HG02943 (cell line): ENCODE data around the gene OPCML.
"Not testable (repeated sequence)": the region's sequence is repeated elsewhere in the genome, so short reads cannot be mapped to it uniquely, and the experiment has no call there.

Experiments used
- ATAC-seq: cut with Tn5 transposase; IDR thresholded peaks from one replicate; pipeline ENCODE4 v1.9.1; 2021; ENCODE audit warnings: mild to moderate bottlenecking, low read depth, moderate library complexity; ENCODE audit not compliant: unreplicated experiment

The OPCML gene

GRCh38 chr11:132444911-132445310 is 1087.4 kb downstream of the OPCML start:
- no peak for ATAC-seq

DNA sequence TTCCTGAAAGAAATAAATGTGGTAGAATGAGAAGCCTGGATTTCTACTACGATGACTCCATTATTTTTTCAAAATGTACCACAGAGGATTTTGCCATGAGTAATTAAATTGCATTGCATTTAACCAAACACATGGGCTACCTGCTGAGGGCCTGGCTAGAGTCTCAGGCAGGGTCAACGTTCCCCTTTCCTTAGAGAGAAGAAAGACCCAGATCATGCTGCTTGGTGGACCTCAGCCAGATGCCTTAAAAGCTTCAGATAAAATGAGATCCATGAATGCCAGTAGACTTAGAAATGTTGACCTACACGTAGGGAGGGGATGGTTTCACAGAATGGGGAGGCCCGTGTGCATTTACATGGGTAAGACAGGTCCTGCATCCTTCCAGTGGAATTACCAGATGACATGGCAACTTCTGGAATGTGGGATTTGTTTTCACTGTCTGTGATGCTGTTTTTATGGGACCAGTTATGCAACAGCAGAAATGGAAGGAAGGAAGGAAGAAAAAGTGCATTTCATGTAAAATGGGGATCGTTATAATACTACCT is 1092.5 kb downstream of the OPCML start:
- ATAC-seq = no peak

DNA sequence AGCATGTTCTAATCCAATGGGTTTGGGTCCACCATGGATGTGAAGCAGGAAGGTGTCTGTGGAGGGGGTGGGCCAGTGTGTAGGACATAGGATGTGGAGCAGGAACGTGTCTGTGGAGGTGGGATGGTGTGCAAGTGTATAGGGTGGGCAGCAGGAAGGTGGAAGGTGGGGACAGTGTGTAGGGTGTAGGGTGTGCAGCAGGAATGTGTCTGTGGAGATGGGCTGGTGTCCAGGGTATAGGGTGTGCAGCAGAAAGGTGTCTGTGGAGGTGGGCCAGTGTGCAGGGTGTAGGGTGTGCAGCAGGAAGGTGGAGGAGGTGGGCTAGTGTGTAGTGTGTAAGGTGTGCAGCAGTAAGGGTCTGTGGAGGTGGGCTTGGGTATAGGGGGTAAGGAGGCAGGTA is 1093.9 kb downstream of the OPCML start:
- ATAC-seq = no peak

- ATAC-seq = no peak
Measured at GRCh38 chr11:132430429-132431062, 1101.8 kb downstream of the OPCML start.

- no peak for ATAC-seq
Measured at GRCh38 chr11:132429685-132430084, 1102.6 kb downstream of the OPCML start.

DNA sequence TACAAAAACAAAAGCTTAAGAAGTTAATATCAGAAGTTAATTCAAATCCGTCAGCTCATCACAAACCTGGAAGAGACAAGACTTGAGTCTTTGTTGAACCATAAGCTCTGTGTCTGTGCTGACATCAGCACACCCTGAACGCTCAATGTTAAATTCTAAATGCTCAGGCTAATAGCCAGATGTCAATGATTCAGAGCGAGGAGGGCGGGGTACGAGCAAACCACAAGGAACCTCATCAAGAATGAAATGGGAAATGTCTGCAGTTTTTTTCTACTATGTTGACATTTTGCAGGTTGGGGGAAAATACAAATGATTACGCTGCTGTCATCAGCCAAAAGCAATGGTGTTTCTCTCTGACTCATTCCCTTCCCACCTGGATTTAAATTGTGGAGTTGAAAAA is 1104.7 kb downstream of the OPCML start:
- ATAC-seq = no peak

DNA sequence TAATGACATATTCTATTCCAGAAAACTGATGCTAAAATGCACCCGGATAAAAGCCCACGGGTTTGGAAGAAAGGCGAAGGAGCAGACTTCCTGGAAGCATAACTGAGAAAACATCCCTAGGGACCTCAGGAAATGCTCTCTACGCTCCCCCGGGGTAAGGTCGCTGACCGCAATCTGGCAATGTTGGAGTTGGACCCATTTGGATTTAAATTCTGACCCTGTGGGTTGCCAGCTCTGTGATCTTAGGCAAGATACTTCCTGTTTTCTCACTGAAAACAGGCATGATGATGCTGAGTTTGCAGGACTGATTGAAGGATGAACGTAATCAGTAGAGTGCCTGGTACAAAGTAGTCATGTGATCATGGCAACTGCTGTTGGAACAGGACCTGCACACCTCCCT is 1107.9 kb downstream of the OPCML start:
- no peak for ATAC-seq

- no peak for ATAC-seq
Measured at GRCh38 chr11:132423266-132423665, 1109.0 kb downstream of the OPCML start.

DNA sequence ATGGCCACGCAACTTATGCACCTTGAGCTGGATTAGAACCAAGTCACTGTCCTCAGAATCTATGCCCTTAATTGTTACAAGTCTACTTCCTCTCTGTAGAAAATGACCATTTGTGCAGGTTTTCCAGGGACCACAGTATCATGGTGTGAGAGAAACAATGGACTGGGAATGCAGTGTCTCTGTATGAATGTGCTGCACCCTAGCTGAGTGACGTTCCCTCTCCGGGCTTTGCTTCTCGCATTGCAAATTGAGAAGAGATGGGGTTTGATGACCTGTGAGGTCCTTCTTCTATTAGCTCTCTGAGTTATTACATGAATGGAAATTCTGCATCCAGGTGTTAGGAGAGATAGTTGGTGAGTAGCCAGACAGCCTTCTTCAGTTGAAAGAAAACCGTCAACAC is 1109.6 kb downstream of the OPCML start:
- ATAC-seq = no peak

GRCh38 chr11:132421555-132421954 is 1110.7 kb downstream of the OPCML start:
- ATAC-seq = no peak

GRCh38 chr11:132414451-132414850 is 1117.8 kb downstream of the OPCML start:
- no peak for ATAC-seq

DNA sequence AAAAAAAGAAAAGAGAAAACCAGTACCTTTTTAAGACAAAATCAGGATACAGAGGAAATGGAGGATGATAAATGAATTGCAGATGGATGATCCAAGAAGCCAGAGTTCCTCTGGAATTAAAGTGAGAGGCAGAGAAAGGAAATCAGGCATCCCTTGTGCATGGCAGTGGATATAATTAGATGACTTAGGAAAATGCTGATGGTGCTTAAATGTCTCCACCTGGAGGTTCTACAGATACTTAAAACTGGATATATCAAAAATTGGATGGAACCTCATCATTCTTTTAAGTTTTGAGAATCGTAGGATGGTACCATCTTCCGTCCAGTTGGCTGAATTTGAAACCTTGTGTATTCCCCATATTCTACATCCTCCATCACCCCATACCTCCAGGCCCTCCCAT is 1121.9 kb downstream of the OPCML start:
- ATAC-seq = no peak

GRCh38 chr11:132409573-132410355 is 1122.5 kb downstream of the OPCML start:
- ATAC-seq = no peak

GRCh38 chr11:132408877-132409276 is 1123.4 kb downstream of the OPCML start:
- ATAC-seq = no peak

DNA sequence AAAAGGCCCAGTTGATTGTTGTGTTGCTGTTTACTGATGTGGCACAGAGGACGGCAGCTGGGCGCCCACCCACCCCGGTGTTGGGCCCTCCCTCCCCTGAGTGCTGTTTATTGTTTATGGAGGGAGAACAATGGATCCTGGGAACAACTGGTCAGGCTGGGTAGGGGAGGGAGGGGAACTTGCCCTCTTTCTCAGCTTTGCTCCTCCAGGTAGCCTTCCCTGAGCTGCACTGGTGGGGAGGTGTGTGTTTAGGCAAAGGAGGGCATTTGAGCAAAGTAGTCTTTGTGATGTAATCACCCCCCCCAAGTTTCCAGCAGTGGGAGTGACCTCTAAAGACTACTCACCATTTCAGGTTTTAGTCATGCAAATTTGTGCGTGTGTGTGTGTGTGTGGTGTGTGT is 1126.6 kb downstream of the OPCML start:
- ATAC-seq = no peak

DNA sequence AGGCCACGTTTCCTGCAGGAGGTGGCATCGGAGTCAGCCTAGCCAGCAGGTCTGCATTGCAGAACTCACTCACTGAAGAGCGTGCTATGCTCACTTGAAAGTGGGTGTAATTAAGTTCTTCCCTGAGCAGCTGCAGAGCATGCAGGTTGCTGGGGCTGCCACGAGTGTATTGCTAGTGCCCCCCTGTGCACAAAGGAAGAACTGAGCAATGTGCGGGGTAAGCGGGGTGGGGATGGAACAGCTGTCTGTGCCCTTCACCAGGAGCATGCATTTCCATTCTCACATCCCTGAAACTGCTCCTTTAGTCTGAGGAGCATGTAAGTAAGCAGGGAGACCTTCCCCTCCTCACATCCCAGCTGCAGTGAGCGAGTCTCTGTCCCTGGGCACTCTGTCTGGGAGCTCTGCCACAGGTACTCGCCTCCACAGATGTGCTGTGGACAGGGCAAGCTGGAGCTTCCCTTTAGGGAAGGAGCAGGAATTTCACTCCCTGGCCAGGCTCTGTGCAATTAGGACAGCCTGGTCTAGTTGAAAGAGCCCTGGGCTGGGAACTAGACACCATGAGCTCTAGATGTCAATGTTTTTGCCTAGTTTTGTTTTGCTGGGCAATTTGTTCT is 1130.1 kb downstream of the OPCML start:
- no peak for ATAC-seq

DNA sequence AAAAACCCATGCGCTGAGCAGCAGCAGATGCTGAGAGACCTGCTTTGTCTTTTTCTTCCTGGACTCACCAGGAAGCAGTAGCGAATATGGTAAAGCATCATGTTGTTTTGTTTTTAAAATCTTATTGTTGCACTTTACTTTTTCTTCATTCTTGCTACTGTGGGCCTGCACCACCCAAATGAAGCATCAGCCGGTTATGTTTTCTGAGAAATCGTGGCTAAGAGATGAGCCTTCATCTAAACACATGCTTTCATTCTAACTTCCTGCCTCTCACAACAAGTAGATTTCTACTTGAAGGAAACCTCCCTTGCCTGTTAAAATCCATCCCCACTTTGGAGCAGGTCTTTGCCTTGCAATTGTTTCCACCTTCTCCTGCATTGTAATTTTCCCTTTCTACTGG is 1136.0 kb downstream of the OPCML start:
- ATAC-seq = no peak

- no peak for ATAC-seq
Measured at GRCh38 chr11:132395434-132395833, 1136.9 kb downstream of the OPCML start.

DNA sequence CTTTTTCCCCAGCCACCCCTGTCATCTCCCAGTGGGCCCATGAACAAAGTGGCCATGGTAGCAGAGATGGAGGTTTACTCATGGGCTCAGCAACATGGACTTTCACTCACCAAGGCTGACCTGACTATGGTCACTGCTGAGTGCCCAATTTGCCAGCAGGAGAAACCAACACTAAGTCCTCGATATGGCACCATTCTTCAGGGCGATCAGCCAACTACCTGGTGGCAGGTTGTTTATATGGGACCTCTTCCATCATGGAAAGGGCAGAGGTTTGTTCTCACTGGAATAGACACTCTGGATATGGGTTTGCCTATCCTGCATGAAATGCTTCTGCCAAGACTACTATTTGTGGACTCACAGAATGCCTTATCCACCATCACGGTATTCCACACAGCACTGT is 1152.8 kb downstream of the OPCML start:
- no peak for ATAC-seq

DNA sequence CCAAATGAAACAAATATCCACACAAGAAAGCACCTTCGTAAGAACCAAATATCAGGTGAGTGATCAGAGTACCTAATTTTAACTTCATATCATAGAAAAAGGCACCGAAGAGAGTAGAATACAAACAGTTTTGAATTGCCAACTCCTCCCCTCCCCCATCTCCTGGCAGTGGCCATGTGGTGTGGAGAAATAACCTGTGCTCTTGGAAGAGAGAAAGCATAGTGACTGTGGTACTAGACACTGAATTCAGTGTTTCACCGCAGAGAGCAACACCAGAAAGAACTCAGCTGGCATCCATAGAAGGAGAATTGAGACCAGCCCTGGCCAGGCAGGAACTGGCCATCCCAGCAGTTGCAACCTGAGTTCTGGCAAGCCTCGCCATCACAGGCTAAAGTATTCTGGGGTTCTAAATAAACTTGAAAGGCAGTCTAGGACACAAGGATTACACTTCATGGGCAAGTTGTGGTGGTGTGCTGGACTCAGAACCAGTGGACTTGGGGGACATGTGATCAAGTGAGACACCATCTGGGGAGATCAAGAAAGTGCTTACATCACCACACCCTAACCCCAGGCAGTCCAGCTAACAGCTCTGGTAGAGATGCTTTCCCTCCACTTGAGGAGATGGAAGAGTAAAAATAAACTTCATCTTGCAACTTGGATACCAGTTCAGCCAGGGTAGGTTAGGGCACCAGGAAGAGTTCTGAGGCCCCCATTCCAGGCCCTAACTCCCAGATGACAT is 1158.7 kb downstream of the OPCML start:
- ATAC-seq = no peak

DNA sequence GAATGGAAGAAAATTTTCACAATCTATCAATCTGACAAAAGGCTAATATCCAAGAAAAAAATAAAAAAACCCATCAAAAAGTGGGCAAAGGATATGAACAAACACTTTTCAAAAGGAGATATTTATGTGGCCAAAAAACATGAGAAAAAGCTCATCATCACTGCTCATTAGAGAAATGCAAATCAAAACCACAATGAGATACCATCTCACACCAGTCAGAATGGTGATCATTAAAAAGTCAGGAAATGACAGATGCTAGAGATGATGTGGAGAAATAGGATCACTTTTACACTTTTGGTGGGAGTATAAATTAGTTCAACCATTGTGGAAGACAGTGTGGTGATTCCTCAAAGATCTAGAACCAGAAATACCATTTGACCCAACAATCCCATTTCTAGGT is 1162.2 kb downstream of the OPCML start:
- not testable (repeated sequence) for ATAC-seq
